Stomach (tissue), 4 donors: Measurements from ENCODE around the gene CCDC97.

Source experiments
- POLR2A ChIP-seq, 4 donors: fragments of 450-650 bp; IDR thresholded peaks; one replicate each; pipeline ENCODE4 v1.6.1; 2016; ENCODE audit warnings: antibody characterized with exemption in 4 of 4, control low read depth in 2 of 4, mild to moderate bottlenecking in 1 of 4, moderate library complexity in 1 of 4
- POLR2AphosphoS5 ChIP-seq, 3 donors: sonication (generic); formaldehyde crosslinking; IDR thresholded peaks; one replicate each; pipeline ENCODE4 v1.6.1; 2016; ENCODE audit warnings: antibody characterized with exemption in 3 of 3
- TF ChIP-seq, protein P1 (sequence below), 7 experiments: fragments of 450-650 bp in 4 of 7; fragments of 200-600 bp in 3 of 7; sonication (generic) in 3 of 7; IDR thresholded peaks; one replicate each; pipeline ENCODE4 v1.5.1; 2016 to 2019; ENCODE audit warnings: antibody characterized with exemption in 7 of 7, control low read depth in 2 of 7, mild to moderate bottlenecking in 1 of 7

DNA sequence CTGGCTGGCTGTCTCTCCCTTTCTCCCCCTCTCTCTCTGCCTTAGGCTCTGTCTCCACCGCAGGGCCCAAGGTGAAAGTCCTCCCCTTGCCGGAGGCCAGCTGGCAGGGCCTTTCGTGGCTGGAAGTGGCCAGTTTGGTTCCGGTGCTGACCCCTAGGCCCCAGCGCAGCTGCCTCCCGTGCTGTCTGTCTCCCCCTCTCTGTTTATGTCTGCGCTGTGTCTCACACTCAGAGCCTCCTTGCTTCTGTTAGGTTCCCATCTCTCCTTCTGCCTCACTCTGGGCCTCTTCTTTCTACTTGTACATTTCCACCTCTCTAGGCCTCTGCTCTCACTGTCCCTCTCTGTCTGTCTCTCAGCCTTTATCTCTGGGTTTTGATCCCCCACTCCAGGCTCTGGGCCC, 13.1 kb downstream of the CCDC97 start:
- TF ChIP-seq, protein P1, sequence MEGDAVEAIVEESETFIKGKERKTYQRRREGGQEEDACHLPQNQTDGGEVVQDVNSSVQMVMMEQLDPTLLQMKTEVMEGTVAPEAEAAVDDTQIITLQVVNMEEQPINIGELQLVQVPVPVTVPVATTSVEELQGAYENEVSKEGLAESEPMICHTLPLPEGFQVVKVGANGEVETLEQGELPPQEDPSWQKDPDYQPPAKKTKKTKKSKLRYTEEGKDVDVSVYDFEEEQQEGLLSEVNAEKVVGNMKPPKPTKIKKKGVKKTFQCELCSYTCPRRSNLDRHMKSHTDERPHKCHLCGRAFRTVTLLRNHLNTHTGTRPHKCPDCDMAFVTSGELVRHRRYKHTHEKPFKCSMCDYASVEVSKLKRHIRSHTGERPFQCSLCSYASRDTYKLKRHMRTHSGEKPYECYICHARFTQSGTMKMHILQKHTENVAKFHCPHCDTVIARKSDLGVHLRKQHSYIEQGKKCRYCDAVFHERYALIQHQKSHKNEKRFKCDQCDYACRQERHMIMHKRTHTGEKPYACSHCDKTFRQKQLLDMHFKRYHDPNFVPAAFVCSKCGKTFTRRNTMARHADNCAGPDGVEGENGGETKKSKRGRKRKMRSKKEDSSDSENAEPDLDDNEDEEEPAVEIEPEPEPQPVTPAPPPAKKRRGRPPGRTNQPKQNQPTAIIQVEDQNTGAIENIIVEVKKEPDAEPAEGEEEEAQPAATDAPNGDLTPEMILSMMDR (IDR thresholded peaks at IDR 0.05), result no peak
- no peak for TF ChIP-seq POLR2A (IDR thresholded peaks at IDR 0.05)
- TF ChIP-seq POLR2AphosphoS5 (IDR thresholded peaks at IDR 0.05), result no peak
